NCI-H2081 (cell line): ENCODE measurements around the gene ZAR1L.
A peak's percentile ranks its signal among the peaks of the same experiment; 100 is the strongest.
"Not testable (repeated sequence)": the region's sequence is repeated elsewhere in the genome, so short reads cannot be mapped to it uniquely, and the experiment has no call there.

ENCODE experiments used
- DNase-seq, 2 experiments: peaks; one replicate each; lab custom pipeline; 2025; lab: John Stamatoyannopoulos, UW

The ZAR1L gene

GRCh38 chr13:32315238-32316027 is at the start of gene ZAR1L, which contains the start of gene BRCA2:
ZAR1L (minus strand) TSS chr13:32315363; CDS start chr13:32311925, 3,438 bp downstream.
BRCA2 (plus strand) TSS chr13:32315508; CDS start chr13:32316461, 953 bp downstream.
- DNase-seq, result peak; percentile 75 to 89

GRCh38 chr13:32362574-32362973 is 47.4 kb upstream of the ZAR1L start:
- no peak for DNase-seq

- not testable (repeated sequence) for DNase-seq
Observed at GRCh38 chr13:32355935-32356334, 40.8 kb upstream of the ZAR1L start.

- DNase-seq, result no peak
Observed at GRCh38 chr13:32354040-32354439, 38.9 kb upstream of the ZAR1L start.

GRCh38 chr13:32350839-32351441 is 35.8 kb upstream of the ZAR1L start:
- DNase-seq, result not testable (repeated sequence)

- no peak for DNase-seq
Observed at GRCh38 chr13:32347651-32348050, 32.5 kb upstream of the ZAR1L start.

GRCh38 chr13:32340914-32341313 is 25.8 kb upstream of the ZAR1L start:
- DNase-seq, result no peak

- no peak for DNase-seq
Observed at GRCh38 chr13:32334671-32335070, 19.5 kb upstream of the ZAR1L start.

- no peak for DNase-seq
Observed at GRCh38 chr13:32330441-32330840, 15.3 kb upstream of the ZAR1L start.

- DNase-seq, result no peak
Observed at GRCh38 chr13:32323912-32324311, 8.7 kb upstream of the ZAR1L start.

- no peak for DNase-seq
Observed at GRCh38 chr13:32320528-32320927, 5.4 kb upstream of the ZAR1L start.

- DNase-seq, result no peak
Observed at GRCh38 chr13:32317716-32318465, 2.7 kb upstream of the ZAR1L start.

- DNase-seq, result no peak
Observed at GRCh38 chr13:32316501-32316900, 1.3 kb upstream of the ZAR1L start.

GRCh38 chr13:32316028-32316339 is 821 bp upstream of the ZAR1L start:
- peak in 1 of 2 experiments; percentile 63 for DNase-seq

- no peak for DNase-seq
Observed at GRCh38 chr13:32314271-32315237, 609 bp downstream of the ZAR1L start.

GRCh38 chr13:32311188-32311897 is 3.8 kb downstream of the ZAR1L start:
- no peak for DNase-seq

GRCh38 chr13:32310134-32310706 is 4.9 kb downstream of the ZAR1L start:
- DNase-seq, result peak in 1 of 2 experiments; percentile 21

GRCh38 chr13:32309312-32310133 is 5.6 kb downstream of the ZAR1L start:
- DNase-seq, result no peak

GRCh38 chr13:32305646-32306045 is 9.5 kb downstream of the ZAR1L start:
- no peak for DNase-seq

- DNase-seq, result no peak
Observed at GRCh38 chr13:32302461-32302860, 12.7 kb downstream of the ZAR1L start.
